NCI-H526 (cell line): ENCODE measurements around the gene EXOC7.
"Not testable (repeated sequence)": the region's sequence is repeated elsewhere in the genome, so short reads cannot be mapped to it uniquely, and the experiment has no call there.

Source experiments
- DNase-seq, 2 experiments: peaks; one replicate each; lab custom pipeline; 2025; lab: John Stamatoyannopoulos, UW

The EXOC7 gene

DNA sequence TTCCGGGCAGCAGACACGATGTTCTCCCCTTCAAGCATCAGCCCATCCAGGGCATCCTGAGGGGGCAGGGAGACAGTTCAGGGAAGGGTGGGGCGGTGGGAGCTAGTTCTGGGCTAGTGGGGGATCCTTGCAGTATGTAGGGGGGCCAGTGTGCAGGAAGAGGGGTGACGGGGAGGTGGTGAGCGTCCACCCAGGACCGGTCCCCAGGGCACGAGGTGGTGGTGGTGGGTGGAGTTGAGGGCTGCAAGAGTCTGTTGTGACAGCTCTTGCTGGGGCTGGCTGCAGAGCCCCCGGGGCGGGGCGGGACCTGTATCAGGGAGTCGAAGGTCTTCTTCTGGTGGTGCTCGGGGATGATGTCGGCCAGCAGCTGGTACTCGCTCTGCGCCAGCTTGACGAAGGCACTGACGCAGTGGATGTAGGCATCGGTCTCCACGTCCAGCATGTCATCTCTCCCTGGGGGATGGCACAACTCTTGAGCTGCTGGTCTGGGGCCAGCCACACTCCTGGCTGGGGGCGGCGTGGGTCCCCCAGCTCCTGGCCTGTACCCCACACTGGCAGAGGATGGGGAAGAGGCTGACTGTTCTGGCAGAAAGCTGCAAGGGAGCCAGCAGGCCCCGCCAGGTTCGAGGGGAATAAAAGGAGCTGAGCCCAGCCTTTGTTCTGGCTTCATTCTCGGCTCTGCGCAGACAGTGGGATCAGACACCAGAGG, 14.6 kb downstream of the EXOC7 start:
- no peak for DNase-seq

DNA sequence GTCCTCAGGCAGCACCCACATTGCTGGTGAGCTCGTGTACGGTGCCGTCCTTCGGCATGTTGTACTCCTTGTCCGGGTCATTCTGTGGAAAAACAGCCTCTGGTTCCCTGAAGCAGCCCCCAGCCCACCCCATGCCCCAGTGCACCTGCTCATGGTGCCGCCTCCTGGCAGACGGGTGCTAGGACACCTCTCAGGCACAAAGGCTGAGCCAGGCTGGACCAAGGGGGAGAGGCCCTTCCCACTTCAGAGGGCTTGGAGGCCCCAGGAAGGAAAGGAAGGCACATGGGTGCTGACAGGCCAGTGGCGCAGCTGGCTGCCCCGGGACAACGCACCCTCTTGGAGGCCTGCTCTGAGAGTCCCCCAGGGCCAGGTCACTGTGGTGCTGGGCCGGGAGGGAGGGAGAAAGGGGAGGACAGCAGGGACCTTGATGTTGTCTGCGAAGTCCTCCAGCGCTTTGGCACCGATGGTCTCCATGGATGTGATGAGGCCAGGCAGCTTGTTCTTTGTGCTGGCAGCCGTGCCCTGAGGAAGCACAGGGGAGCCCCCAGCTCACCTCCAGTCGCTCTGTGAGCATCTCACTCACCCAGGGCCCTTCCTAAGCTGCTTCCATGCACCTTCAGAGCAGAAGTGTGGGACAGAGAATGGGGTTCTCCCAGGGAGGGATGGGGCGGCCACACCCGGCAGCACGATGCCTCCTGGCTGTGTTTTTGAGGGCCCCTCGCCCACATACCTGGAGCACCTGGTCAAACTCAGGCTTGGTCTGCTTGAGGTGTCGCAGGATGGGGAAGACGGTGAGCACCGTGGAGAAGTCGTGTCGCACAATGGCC, 15.3 kb downstream of the EXOC7 start:
- no peak for DNase-seq

DNA sequence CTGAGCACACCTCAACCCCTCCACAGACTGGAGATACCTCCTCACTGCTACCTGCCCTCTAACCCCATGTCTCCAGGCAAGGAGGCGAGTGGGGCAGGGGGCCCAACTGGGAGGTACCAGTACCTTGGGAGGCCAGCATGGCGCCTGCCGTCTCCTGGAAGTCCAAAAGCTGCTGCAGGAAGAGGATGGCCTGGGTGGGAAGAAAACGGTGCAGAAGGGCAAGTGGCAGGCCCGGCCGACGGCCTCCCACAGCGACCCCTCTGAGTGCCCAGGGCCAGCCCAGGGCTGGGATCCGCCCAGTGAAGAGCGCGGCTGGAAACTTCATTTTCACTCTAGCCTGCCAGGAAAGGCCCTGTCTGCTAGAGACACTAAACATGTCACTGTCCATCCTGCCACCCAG, 16.1 kb downstream of the EXOC7 start:
- no peak for DNase-seq

DNA sequence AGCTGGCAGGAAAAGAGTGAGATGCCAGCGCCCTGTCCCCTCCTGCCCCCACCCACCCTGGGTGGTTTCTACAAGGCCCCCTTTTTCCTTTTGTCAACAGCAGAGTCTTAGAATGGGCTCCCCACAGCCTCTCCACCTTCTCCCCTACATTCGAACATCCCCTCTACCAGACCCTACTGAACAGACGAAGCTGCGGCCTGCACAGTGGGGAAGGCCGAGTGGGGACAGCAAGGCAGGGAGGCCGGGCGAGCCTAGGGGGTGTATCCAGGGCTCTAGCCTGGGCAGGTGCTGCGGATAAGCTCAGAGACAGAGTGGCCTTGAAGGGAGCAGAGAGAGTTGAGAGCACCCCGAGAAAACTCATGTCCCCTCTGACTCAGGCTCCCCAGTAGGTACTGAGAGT, 17.2 kb downstream of the EXOC7 start:
- DNase-seq = no peak

DNA sequence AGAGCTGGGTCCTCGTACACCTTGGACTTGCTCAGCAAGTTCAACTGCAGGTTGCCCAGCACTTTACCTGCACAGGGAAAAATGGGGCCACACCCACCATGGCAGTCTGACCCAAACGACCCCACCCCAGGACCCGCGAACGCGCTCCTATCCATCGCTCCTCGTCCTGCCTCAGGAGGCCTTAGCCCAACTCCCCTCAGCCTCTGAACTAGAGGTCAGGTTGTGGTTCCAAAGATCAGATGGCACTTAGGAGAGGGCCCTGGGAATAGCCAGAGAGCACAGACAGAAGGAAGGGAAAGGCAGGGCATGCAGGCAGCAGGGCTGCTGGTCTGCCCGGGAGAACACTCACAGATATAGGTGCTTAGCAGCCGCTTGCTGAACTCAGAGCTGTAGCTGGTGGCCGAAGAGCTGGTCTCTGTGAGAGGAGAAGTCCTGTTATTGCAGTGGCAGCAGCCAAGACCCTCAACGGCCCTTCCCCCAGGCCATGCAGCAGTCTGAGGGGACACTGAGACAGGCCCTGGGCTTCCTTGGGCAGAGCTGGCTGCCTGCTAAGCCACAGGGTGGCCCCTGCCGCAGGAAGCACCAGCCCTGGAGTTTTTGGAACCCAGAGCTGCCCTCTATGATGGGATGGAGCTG, 17.7 kb downstream of the EXOC7 start:
- DNase-seq = no peak

DNA sequence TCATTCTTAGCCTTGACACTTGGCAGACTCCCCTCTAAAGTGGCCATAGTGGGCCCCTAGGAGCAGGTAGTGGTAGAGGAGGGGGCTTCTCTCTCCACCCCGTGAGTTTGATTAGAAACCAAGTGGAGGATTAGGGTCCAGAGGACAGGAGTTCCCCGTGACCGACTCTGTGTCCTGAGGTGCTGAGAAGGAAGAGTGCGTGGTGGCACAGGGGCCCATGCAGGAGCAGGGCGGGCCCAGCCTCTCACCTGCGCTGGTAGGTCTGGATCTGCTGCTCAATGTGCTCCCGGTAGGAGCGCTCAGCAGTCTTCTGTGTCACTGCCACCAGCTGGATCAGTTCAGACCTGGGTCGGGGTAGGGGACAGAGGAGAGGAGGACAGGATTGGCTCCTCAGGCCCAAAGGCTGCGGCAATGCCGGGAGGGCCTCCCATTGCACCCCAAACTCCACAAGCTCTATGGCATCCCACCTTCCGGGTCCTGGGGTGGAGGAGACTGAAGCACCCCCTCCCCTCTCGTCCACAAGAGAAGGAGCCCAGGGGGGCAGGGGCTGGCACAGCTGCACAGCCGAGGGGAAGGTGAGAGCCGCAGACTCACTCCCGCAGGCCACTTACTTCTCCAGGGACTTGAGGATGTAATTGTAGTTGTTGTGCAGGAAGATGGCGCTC, 18.4 kb downstream of the EXOC7 start:
- no peak for DNase-seq

DNA sequence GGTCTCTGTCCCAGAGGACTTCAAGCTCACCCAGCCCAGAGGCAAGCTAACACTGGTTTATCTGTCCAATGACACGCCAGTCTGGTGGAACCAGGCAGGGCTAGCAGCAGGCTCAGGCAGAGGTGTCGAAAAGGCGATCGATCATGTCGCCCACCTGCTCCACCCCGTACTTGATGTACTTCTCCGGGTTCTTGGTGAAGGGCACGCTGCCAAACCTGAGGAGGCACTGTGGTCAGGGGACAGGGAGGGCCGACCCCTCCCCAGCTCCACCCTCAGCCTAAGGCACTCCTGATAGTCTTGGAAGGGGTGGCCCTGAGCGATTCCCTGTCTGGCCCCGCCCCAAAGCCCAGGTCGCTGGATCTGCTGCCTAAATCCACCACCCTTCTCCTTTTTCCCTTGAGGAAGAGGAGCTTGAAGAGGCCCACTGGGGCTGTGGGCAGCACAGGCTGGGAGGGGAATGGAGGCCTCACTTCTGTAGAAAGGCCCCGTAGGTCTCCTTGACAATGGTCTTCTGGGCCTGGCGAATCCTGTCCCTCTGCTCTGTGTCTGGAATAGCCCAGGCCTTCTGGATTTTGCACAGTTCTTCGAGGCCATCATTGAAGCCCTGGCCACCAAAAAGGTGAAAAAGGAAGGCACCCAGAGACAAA, 19.9 kb downstream of the EXOC7 start:
- no peak for DNase-seq

DNA sequence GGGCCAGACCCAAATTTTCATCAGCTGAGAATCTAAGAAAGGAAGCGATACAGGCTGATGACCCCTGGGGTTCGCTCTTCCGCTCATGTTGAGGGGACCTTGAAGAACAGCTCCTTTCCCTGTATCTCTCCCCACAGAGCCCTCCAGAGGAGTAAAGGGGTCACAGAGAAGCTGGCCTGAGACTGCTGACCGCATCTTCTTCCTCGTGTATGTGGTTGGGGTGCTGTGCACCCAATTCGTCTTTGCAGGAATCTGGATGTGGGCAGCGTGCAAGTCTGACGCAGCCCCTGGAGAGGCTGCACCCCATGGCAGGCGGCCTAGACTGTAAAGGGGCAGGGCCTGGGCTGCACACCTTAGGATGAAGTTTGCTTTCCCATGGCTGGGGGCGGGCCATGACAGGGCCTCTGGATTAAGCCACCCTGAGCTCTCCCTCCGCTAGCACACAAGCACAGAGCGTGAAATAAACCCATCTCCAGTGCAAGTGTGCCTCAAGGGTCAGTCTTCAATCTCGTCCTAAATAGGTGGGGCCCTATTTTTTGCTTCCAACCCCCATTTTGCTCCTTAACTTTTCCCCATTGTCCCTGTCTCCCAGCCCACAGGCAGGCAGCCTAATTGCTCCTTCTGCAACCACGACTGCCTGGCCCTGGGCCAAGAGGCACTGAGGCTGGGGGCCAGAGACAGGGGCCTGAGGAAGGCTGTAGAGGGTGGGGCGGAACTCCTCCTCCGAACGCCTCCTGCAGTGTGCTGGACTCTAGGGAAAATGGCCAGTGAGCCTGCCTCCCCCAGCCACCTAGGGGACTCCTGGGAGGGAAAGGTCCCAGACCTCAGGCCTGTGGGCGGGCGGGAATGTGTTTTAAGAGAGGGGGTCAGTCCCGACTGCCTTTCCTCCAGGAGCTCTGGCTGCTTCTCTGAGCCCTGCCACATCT, 21.0 kb downstream of the EXOC7 start:
- DNase-seq = no peak

DNA sequence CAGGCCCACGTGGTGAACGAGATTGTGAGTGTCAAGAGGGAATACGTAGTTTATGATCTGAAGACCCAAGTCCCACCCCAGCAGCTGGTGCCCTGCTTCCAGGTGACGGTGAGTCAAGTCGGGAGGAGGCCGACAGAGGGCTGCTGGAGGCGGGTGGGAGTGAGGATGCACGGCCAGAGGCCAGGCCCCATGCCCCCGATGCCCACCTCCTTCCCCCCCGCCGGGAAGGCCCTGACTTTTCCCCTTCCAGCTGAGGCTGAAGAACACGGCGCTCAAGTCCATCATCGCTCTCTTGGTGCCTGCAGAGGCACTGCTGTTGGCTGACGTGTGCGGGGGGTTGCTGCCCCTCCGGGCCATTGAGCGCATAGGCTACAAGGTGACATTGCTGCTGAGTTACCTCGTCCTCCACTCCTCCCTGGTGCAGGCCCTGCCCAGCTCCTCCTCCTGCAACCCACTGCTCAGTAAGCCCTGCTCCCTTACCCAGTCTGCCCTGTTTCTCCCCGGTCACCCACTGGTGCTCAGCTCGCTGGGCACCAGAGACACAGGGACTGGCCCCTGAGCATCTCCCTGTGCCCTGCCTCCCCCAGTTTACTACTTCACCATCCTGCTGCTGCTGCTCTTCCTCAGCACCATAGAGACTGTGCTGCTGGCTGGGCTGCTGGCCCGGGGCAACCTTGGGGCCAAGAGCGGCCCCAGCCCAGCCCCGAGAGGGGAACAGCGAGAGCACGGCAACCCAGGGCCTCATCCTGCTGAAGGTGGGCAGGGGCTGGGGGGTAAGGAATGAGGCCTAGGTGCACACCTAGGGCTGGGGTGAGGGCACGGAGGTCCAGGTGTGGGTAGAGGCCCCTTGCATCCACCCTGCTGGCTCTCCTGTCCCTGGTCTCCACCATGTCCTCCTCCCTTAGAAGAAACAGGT, 22.0 kb downstream of the EXOC7 start:
- no peak for DNase-seq

DNA sequence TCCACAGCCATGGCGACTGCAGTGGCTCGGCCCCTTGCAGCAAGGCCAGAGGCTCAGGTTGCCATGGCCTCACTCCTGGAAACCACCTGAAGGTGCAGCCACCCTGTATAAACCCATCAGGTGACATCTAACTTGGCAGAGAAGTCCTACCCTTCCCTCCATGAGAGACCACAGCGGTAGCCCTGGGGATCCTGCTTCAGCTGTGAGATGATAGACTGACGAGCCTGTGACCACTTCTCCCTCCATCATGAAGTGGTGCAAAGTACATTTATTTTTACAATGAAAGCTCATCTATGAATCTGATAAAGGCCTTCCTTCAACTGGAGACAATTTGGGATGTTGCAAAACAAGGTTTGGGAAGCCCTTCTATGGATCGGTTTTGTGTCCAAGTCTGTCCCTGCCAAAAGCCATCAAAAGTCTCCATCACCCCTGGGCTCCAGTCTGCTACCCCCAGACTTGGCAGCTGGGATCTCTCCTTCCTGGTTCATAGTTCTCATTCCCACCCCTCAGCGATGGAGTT, 22.8 kb downstream of the EXOC7 start:
- DNase-seq = no peak

DNA sequence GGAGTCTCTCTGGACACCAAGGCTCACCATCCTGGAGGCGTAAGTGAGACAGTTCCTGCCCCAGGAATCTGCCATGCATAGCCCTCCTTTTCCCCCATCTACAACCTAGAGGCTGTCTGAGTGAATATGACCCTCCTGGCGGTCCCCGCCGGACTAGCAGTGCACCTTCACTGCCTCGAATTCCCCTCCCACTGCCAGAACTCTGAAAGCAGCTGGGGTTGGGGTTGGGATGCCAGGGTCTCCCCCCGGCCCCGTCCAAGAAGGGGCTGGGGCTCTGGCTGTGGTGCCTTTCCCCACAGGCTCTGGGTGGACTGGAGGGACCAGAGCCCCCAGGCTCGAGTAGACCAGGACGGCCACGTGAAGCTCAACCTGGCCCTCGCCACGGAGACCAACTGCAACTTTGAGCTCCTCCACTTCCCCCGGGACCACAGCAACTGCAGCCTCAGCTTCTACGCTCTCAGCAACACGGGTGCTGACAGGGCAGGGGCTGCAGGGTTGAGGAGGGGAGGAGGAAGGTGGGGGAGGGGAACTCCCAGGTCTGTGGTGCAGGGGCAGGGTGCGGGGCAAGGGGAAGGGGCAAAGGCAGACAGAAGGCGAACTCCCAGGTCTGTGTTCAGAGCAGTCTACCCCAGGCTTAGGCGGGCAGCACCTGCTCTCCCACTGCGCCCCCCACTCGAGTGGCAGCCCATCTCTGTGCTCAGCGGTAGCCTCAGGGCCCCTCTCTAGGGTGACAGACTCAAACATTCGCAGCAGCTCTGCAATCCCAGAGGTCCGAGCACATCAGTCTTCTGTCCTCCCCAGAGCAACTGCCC, 23.4 kb downstream of the EXOC7 start:
- peak in 1 of 2 experiments; percentile 54 for DNase-seq

DNA sequence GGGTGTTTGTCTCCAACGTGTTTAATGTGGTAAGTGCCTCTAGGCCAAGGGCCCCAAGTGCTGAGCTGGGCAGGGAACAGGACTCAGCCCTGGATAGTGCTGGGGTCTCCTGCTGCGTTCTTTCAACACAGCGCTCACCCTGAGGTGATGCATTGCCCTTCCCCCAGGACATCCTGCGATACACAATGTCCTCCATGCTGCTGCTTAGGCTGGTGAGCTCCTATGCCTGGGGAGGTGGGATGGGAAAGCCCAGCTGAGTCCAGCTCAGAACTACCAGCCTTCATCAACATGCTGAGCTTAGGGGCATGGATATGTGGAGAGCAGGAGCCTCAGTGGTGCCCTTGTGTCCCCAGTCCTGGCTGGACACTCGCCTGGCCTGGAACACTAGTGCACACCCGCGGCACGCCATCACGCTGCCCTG, 24.0 kb downstream of the EXOC7 start:
- no peak for DNase-seq

DNA sequence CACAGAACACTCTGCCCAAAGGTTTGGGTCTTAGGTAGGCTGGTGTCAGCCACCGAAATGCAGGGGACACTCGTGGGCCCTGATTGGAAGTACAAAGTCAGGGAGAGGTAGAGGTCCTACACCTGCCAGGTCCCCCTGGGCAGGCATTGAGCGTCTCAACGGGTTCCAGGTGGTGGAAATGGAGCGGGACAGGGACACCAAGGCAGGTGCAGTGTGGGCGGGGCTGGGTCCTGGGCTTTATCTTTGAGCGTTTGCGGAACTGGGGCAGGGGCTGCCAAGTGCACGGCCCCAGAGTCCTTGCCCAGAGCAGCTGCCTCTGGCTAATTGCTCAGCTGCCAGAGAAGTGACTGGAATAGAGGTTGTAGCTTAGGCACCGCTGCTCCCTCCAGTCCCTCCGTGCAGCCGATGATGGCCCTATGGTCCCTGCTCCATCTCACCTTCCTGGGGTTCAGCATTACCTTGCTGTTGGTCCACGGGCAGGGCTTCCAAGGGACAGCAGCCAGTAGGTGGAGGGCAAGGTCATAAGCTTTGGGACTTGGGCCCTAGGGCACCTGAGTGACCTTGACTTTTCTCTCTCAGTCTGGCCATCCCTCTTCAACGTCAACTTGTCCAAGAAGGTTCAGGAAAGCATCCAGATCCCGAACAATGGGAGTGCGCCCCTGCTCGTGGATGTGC, 24.6 kb downstream of the EXOC7 start, which contains the start of gene ZACN:
TSS of gene ZACN (plus strand) at position 323 of the 675 bp plus-strand sequence. CDS start at position 406, 83 bp downstream.
- DNase-seq = peak in 1 of 2 experiments; percentile 37

DNA sequence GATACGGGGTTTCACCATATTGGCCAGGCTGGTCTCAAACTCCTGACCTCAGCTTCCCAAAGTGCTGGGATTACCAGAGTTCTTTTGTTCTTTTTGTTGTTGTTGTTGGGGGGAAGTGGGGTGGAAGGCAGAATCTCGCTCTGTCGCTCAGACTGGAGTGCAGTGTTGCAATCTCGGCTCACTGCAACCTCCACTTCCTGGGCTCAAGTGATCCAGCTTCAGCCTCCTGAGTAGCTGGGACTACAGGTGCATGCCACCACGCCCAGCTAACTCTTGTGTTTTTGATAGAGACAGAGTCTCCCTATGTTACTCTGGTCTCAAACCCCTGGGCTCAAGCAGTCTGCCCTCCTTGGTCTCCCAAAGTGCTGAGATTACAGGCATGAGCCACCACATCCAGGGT, 25.2 kb downstream of the EXOC7 start:
- not testable (repeated sequence) for DNase-seq

DNA sequence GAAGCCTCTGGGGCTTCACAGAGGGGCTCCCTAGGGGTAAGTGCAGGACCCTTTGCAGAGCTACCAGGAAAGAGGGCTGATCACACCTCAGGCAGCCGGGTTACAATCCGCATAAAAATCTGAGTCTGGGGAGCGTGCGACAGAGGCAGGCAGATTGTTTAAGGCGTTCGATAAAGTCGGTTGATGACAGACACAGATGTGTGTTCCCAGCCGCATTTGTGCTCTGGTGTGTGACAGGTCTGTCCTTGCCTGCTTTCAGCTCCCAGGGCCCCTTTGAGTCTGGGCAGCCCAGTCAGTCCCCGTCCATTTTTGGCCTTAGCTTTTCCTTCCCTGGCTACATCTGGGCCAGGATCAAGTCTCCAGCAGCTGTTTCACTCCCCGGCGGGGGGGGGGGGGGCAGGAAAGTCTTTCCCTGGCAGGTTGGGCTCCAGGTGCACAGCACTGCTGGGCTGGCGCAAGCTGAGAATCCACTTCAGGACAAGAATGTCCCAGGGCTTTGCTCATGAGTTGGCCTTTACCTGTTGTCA, 25.9 kb downstream of the EXOC7 start:
- DNase-seq = peak in 1 of 2 experiments; percentile 36

DNA sequence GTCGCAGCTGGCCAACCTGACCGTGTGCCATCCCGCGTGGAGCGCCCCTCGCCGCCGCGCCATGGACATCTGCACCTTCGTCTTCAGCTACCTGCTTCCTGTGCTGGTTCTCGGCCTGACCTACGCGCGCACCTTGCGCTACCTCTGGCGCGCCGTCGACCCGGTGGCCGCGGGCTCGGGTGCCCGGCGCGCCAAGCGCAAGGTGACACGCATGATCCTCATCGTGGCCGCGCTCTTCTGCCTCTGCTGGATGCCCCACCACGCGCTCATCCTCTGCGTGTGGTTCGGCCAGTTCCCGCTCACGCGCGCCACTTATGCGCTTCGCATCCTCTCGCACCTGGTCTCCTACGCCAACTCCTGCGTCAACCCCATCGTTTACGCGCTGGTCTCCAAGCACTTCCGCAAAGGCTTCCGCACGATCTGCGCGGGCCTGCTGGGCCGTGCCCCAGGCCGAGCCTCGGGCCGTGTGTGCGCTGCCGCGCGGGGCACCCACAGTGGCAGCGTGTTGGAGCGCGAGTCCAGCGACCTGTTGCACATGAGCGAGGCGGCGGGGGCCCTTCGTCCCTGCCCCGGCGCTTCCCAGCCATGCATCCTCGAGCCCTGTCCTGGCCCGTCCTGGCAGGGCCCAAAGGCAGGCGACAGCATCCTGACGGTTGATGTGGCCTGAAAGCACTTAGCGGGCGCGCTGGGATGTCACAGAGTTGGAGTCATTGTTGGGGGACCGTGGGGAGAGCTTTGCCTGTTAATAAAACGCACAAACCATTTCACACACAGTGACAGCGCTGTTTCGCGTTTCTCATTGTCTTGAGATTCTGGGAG, 26.6 kb downstream of the EXOC7 start:
- peak in 1 of 2 experiments; percentile 40 for DNase-seq
